DMS53 (cell line): ENCODE measurements around the gene DUSP22.

Source experiments
- DNase-seq: peaks from one replicate; lab custom pipeline; 2025; lab: John Stamatoyannopoulos, UW

The DUSP22 gene

GRCh38 chr6:352474-352873 lies 60.2 kb downstream of the DUSP22 start:
- DNase-seq, result no peak

- DNase-seq, result no peak
Measured at GRCh38 chr6:352896-353470, 60.7 kb downstream of the DUSP22 start.

- no peak for DNase-seq
Measured at GRCh38 chr6:353642-354614, 61.6 kb downstream of the DUSP22 start.

- DNase-seq, result no peak
Measured at GRCh38 chr6:354631-355280, 62.5 kb downstream of the DUSP22 start.

- no peak for DNase-seq
Measured at GRCh38 chr6:355373-356208, 63.3 kb downstream of the DUSP22 start.

- DNase-seq, result no peak
Measured at GRCh38 chr6:356828-357251, 64.6 kb downstream of the DUSP22 start.

GRCh38 chr6:357261-357790 lies 65.0 kb downstream of the DUSP22 start:
- no peak for DNase-seq

GRCh38 chr6:357791-358341 lies 65.6 kb downstream of the DUSP22 start:
- DNase-seq, result no peak

GRCh38 chr6:358432-358831 lies 66.1 kb downstream of the DUSP22 start:
- DNase-seq, result no peak

GRCh38 chr6:358847-359246 lies 66.6 kb downstream of the DUSP22 start:
- no peak for DNase-seq

GRCh38 chr6:359261-360035 lies 67.2 kb downstream of the DUSP22 start:
- DNase-seq, result no peak

GRCh38 chr6:360349-360748 lies 68.1 kb downstream of the DUSP22 start:
- DNase-seq, result no peak

GRCh38 chr6:360764-361373 lies 68.6 kb downstream of the DUSP22 start:
- no peak for DNase-seq

- DNase-seq, result no peak
Measured at GRCh38 chr6:361411-362132, 69.3 kb downstream of the DUSP22 start.

- no peak for DNase-seq
Measured at GRCh38 chr6:362231-362923, 70.1 kb downstream of the DUSP22 start.

GRCh38 chr6:362924-363249 lies 70.6 kb downstream of the DUSP22 start:
- DNase-seq, result no peak

- no peak for DNase-seq
Measured at GRCh38 chr6:363291-363690, 71.0 kb downstream of the DUSP22 start.

GRCh38 chr6:363909-364308 lies 71.6 kb downstream of the DUSP22 start:
- DNase-seq, result no peak
